Gastrocnemius medialis (tissue), 4 donors: Measurements from ENCODE around the gene AFF1.

Source experiments
- CTCF ChIP-seq, 5 experiments: fragments of 450-650 bp in 3 of 5; fragments of 200-600 bp in 2 of 5; sonication (generic) in 2 of 5; IDR thresholded peaks in 4 of 5; conservative IDR thresholded peaks in 1 of 5; 1 replicate in 4 of 5; 2 replicates in 1 of 5; pipeline ENCODE4 v1.5.1; 2016 to 2019; ENCODE audit warnings: antibody characterized with exemption in 5 of 5, mild to moderate bottlenecking in 3 of 5, moderate library complexity in 3 of 5
- POLR2A ChIP-seq, 2 donors: fragments of 450-650 bp; IDR thresholded peaks; one replicate each; pipeline ENCODE4 v1.6.1; 2017; ENCODE audit warnings: antibody characterized with exemption in 2 of 2, mild to moderate bottlenecking in 2 of 2, moderate library complexity in 2 of 2

GRCh38 chr4:86990510-86990909 lies 55.7 kb downstream of the AFF1 start:
- TF ChIP-seq POLR2A (IDR thresholded peaks at IDR 0.05) (no peak), CTCF (IDR thresholded peaks at IDR 0.05 in 4 of 5, conservative IDR thresholded peaks at IDR 0.05 in 1 of 5) (no peak)
